ENCODE measurements around the gene PGBD5.

GRCh38 chr1:230342699-230343098 is 83.4 kb downstream of the PGBD5 start:
- TF ChIP-seq POLR2A (IDR thresholded peaks at IDR 0.05) (no peak), CTCF (IDR thresholded peaks at IDR 0.05) (no peak)
